Vagina (tissue), 2 donors: ENCODE data around the gene NUTM2A. TPM values are rescaled to one million over a fixed set of nuclear protein-coding genes. Genes with fewer than 3 reads are reported as not detected.
"Not testable (repeated sequence)": the region's sequence is repeated elsewhere in the genome, so short reads cannot be mapped to it uniquely, and the experiment has no call there.

ENCODE experiments used
- DNase-seq, 2 donors: peaks; one replicate each; pipeline ENCODE4 v3.0.0-alpha.2; 2017; ENCODE audit errors: extremely low spot score in 2 of 2
- H3K27ac ChIP-seq: fragments of 200-600 bp; sonication (generic); one replicate; pipeline ENCODE4 v1.5.1; 2019
- H3K27me3 ChIP-seq: fragments of 200-600 bp; sonication (generic); one replicate; pipeline ENCODE4 v1.5.1; 2019
- H3K36me3 ChIP-seq, 2 donors: fragments of 200-600 bp; sonication (generic); one replicate each; pipeline ENCODE4 v1.5.1; 2017 to 2019
- H3K4me1 ChIP-seq: fragments of 200-600 bp; sonication (generic); one replicate; pipeline ENCODE4 v1.5.1; 2019
- H3K4me3 ChIP-seq, 2 donors: fragments of 200-600 bp; sonication (generic); 1 replicate in 1 of 2; 2 replicates in 1 of 2; pipeline ENCODE4 v1.5.1; 2016 to 2019
- H3K9me3 ChIP-seq: fragments of 200-600 bp; sonication (generic); one replicate; pipeline ENCODE4 v1.5.1; 2019
- POLR2AphosphoS5 ChIP-seq, 2 donors: sonication (generic); formaldehyde crosslinking; IDR thresholded peaks; one replicate each; pipeline ENCODE4 v1.9.0; 2017; ENCODE audit warnings: antibody characterized with exemption in 2 of 2, mild to moderate bottlenecking in 2 of 2, low read depth in 1 of 2; ENCODE audit not compliant: insufficient read depth in 1 of 2
- intact Hi-C: fragments of 100-400 bp; cut with DNase I; formaldehyde crosslinking; loops from one replicate; pipeline ENCODE4 v1.15.1; 2023
- total RNA-seq: library from RNA; depleted of rRNA; stranded (reverse); fragments of >200 nt; gene quantifications from one replicate; pipeline ENCODE4 v1.2.3, GENCODE V29; 2016

NUTM2A gene, protein sequence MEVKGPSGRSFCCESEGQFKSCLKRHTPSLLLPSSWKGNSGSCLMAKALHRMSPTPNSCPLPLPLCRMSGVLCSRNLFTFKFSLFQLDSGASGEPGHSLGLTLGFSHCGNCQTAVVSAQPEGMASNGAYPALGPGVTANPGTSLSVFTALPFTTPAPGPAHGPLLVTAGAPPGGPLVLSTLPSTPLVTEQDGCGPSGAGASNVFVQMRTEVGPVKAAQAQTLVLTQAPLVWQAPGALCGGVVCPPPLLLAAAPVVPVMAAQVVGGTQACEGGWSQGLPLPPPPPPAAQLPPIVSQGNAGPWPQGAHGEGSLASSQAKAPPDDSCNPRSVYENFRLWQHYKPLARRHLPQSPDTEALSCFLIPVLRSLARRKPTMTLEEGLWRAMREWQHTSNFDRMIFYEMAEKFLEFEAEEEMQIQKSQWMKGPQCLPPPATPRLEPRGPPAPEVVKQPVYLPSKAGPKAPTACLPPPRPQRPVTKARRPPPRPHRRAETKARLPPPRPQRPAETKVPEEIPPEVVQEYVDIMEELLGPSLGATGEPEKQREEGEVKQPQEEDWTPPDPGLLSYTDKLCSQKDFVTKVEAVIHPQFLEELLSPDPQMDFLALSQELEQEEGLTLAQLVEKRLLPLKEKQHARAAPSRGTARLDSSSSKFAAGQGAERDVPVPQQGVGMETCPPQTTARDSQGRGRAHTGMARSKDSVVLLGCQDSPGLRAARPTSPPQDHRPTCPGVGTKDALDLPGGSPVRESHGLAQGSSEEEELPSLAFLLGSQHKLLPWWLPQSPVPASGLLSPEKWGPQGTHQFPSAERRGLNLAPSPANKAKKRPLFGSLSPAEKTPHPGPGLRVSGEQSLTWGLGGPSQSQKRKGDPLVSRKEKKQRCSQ
- total RNA-seq: 0.98 TPM

- DNase-seq: not testable (repeated sequence)
These were observed at the start of gene NUTM2A for GRCh38 chr10:87225148-87225547. NUTM2A (plus strand) TSS chr10:87225448; CDS start chr10:87225831, 383 bp downstream.

GRCh38 chr10:87177587-87177986 lies 47.7 kb upstream of the NUTM2A start:
- H3K4me1 ChIP-seq, DNase-seq, H3K4me3 ChIP-seq, H3K27ac ChIP-seq, H3K27me3 ChIP-seq, intact Hi-C loops, H3K36me3 ChIP-seq, H3K9me3 ChIP-seq: not testable (repeated sequence)

More at GRCh38 chr10:87225148-87225547, at the start of gene NUTM2A:
- H3K9me3 ChIP-seq, H3K4me1 ChIP-seq, H3K36me3 ChIP-seq, intact Hi-C loops, H3K27ac ChIP-seq, H3K4me3 ChIP-seq, H3K27me3 ChIP-seq: not testable (repeated sequence)

DNA sequence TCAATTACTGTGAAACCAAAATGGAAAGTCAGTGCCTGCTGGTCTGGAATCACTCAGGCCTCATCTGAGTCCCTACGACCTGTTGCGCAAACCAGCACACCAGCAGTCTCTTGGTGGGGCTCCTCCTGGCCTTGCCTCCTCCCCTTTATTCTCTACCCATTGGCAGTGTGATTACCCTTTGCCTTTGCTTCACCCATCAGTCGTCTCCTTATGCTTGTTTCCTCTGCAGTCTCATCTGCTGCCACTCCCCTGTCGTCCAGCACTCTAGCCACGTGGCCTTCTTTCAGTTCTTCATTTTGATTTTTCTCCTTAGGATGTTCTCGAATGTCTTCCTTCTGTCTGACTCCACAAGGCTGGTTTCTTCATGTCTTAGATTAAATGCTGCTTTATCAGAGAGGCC lies 40.8 kb upstream of the NUTM2A start:
- intact Hi-C loops: not testable (repeated sequence)
- peaks cover 0 to 12% of the 10 kb centered on the region in 2 donors for H3K36me3 ChIP-seq

DNA sequence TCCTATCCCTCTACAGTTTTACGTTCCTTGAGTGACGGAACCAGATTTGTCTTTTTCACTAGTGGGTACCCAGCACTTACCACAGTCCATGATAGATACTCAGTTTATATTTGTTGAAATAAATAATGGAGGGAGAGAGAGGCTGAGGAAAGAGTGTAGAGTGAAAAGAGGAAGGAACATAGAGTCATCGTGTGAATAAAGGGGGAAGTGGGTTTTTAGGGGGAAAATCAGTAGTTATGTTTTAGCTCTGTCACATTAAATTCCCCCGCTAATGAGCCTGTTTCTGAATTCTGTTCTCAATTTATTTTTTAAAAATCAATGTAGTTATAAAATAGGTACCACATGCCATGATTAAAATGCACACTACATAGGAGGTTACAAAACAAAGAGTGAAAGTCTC lies 39.2 kb upstream of the NUTM2A start:
- H3K4me1 ChIP-seq, intact Hi-C loops, DNase-seq, H3K27me3 ChIP-seq, H3K27ac ChIP-seq, H3K9me3 ChIP-seq, H3K4me3 ChIP-seq: not testable (repeated sequence)
- peaks cover 0 to 12% of the 10 kb centered on the region in 2 donors for H3K36me3 ChIP-seq

More for the DNA sequence above, 40.8 kb upstream of the NUTM2A start:
- DNase-seq, H3K4me3 ChIP-seq, H3K27ac ChIP-seq, H3K4me1 ChIP-seq, H3K27me3 ChIP-seq, H3K9me3 ChIP-seq: not testable (repeated sequence)

- H3K4me1 ChIP-seq, H3K27me3 ChIP-seq, H3K27ac ChIP-seq, H3K9me3 ChIP-seq, H3K4me3 ChIP-seq, intact Hi-C loops, DNase-seq: not testable (repeated sequence)
- peaks cover 0 to 12% of the 10 kb centered on the region in 2 donors for H3K36me3 ChIP-seq
These were observed 37.7 kb upstream of the NUTM2A start for GRCh38 chr10:87187573-87187972.

DNA sequence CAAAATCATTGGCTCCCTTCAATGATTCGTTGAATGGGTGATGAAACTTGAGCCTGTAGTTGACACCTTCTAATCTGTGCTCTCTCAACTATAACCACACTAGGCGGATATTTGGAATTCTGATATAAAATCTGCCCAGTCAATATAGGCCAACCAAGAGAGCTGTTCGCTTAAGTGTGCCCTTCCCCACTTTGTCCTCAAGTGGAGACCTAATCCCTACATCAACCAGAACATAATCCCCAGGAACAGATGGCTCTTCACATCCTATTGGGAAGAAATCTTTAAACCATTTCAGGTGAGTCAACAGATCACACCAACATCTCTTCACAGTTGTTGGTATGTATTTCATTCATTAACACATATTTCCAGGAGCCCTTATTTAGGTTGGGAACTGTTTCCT lies 33.4 kb upstream of the NUTM2A start:
- H3K27ac ChIP-seq, H3K27me3 ChIP-seq, intact Hi-C loops, H3K4me3 ChIP-seq, H3K4me1 ChIP-seq, H3K9me3 ChIP-seq, DNase-seq: not testable (repeated sequence)
- H3K36me3 ChIP-seq: peaks cover 0 to 11% of the 10 kb centered on the region in 2 donors

DNA sequence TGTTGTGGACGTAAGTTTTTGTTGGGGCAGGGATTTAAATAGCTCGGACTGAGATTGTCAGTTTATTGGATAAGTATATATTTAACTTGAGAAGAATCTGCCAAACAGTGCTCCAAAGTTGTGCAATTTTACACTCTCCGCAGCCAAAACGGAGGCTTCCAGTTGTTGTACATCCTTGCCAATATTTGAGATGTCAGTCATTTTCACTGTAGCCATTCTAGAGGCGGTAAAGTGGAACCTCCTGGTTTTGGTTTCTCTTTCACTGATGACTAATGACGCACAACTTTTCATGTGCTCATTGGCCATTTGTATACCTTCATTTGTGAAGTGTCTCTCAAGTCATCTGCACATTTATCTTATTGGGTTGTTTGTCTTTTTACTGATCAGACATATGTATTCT lies 24.3 kb upstream of the NUTM2A start:
- H3K27ac ChIP-seq: not testable (repeated sequence)
- H3K4me1 ChIP-seq: peaks cover 12% of the 10 kb centered on the region

DNA sequence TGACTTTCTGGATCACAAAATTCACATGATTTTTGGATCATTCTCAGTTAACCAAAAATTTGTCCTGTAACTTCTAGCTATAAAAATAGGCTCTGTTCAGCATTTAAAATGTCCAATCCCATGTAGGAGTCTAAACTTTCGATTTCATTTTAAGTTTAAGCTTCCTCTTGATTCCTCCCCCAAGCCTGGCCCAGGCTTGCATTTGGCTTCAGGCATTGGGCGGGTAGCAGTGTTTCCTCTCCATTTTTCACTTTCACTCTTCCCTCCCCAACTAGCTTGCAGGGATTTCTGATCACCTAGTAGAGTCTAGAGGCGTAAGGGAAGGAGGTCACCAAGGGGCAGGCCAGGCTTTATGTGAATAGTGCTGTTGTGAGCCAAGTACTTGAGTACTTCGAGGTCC lies 20.4 kb upstream of the NUTM2A start:
- H3K4me3 ChIP-seq, H3K36me3 ChIP-seq, H3K27ac ChIP-seq, H3K27me3 ChIP-seq, DNase-seq, H3K9me3 ChIP-seq, intact Hi-C loops: not testable (repeated sequence)
- peaks cover 12% of the 10 kb centered on the region for H3K4me1 ChIP-seq

More for the DNA sequence above, 24.3 kb upstream of the NUTM2A start:
- H3K4me3 ChIP-seq, intact Hi-C loops, H3K36me3 ChIP-seq, H3K9me3 ChIP-seq, DNase-seq, H3K27me3 ChIP-seq: not testable (repeated sequence)
- TF ChIP-seq POLR2AphosphoS5 (IDR thresholded peaks at IDR 0.05; ENCODE audit: insufficient read depth in 1 of 2, low read depth in 1 of 2): peak in 1 of 2 donors; percentile 84

- H3K27me3 ChIP-seq, H3K27ac ChIP-seq, intact Hi-C loops: not testable (repeated sequence)
These were observed 18.3 kb upstream of the NUTM2A start for GRCh38 chr10:87206922-87207321.

GRCh38 chr10:87210309-87210708 lies 14.9 kb upstream of the NUTM2A start:
- H3K36me3 ChIP-seq, H3K27me3 ChIP-seq, H3K27ac ChIP-seq, H3K4me3 ChIP-seq, H3K4me1 ChIP-seq, DNase-seq, H3K9me3 ChIP-seq, intact Hi-C loops: not testable (repeated sequence)

More at GRCh38 chr10:87206922-87207321, 18.3 kb upstream of the NUTM2A start:
- H3K4me3 ChIP-seq, DNase-seq, H3K36me3 ChIP-seq, H3K9me3 ChIP-seq: not testable (repeated sequence)
- peaks cover 12% of the 10 kb centered on the region for H3K4me1 ChIP-seq

- H3K4me3 ChIP-seq, H3K9me3 ChIP-seq, H3K36me3 ChIP-seq, H3K27me3 ChIP-seq, DNase-seq, H3K4me1 ChIP-seq, intact Hi-C loops, H3K27ac ChIP-seq: not testable (repeated sequence)
These were observed 13.4 kb upstream of the NUTM2A start for GRCh38 chr10:87211848-87212247.

- H3K27ac ChIP-seq, H3K9me3 ChIP-seq, intact Hi-C loops, H3K4me3 ChIP-seq, H3K27me3 ChIP-seq, H3K4me1 ChIP-seq, H3K36me3 ChIP-seq, DNase-seq: not testable (repeated sequence)
These were observed 12.0 kb upstream of the NUTM2A start for GRCh38 chr10:87213150-87213765.

- H3K9me3 ChIP-seq, H3K4me3 ChIP-seq, H3K4me1 ChIP-seq, DNase-seq, H3K36me3 ChIP-seq, H3K27ac ChIP-seq, intact Hi-C loops, H3K27me3 ChIP-seq: not testable (repeated sequence)
These were observed 11.4 kb upstream of the NUTM2A start for GRCh38 chr10:87213806-87214205.
